Esophagus squamous epithelium (tissue), 5 donors: Measurements from ENCODE around the gene DLGAP4. TPM values are rescaled to one million over a fixed set of nuclear protein-coding genes. Genes with fewer than 3 reads are reported as not detected.

Experiments
- DNase-seq: peaks from one replicate; lab custom pipeline; 2025; lab: John Stamatoyannopoulos, UW
- H3K27ac ChIP-seq, 4 donors: fragments of 200-600 bp; sonication (generic); one replicate each; pipeline ENCODE4 v1.5.1; 2016 to 2019; ENCODE audit warnings: mild to moderate bottlenecking in 1 of 4
- H3K27me3 ChIP-seq, 4 donors: fragments of 200-600 bp; sonication (generic); 1 replicate in 3 of 4; 2 replicates in 1 of 4; pipeline versions ENCODE4 v1.5.1 to v1.6.0; 2017 to 2021; ENCODE audit warnings: antibody characterized with exemption in 1 of 4
- H3K36me3 ChIP-seq, 3 donors: fragments of 200-600 bp; sonication (generic); one replicate each; pipeline ENCODE4 v1.5.1; 2016 to 2019
- H3K4me1 ChIP-seq, 3 donors: fragments of 200-600 bp; sonication (generic); one replicate each; pipeline ENCODE4 v1.5.1; 2017 to 2019
- H3K4me3 ChIP-seq, 4 donors: fragments of 200-600 bp; sonication (generic); 1 replicate in 3 of 4; 2 replicates in 1 of 4; pipeline ENCODE4 v1.5.1; 2016 to 2019; ENCODE audit warnings: mild to moderate bottlenecking in 2 of 4, moderate library complexity in 1 of 4
- H3K9me3 ChIP-seq, 3 donors: fragments of 200-600 bp; sonication (generic); one replicate each; pipeline ENCODE4 v1.5.1; 2016 to 2019
- CTCF ChIP-seq, 6 experiments: fragments of 450-650 bp in 4 of 6; fragments of 200-600 bp in 2 of 6; sonication (generic) in 2 of 6; IDR thresholded peaks; one replicate each; pipeline ENCODE4 v1.5.1; 2016 to 2019; ENCODE audit warnings: antibody characterized with exemption in 6 of 6, mild to moderate bottlenecking in 4 of 6, moderate library complexity in 4 of 6
- POLR2A ChIP-seq, 4 donors: fragments of 450-650 bp; IDR thresholded peaks; one replicate each; pipeline ENCODE4 v1.6.1; 2017; ENCODE audit warnings: antibody characterized with exemption in 4 of 4, mild to moderate bottlenecking in 4 of 4, moderate library complexity in 3 of 4
- WGBS, 2 donors: methylation state at CpG; one replicate each; pipeline ENCODE4 v1.1.5; 2018; 5-methylcytosine and 5-hydroxymethylcytosine counted together
- intact Hi-C: fragments of 100-400 bp; cut with DNase I; formaldehyde crosslinking; loops from one replicate; pipeline ENCODE4 v1.15.0; 2022
- total RNA-seq, 4 donors: library from RNA; depleted of rRNA; stranded (reverse); fragments of >200 nt; gene quantifications; one replicate each; pipeline ENCODE4 v1.1.0, GENCODE V29; 2016
- donor health status: DM: yes; HTN: yes; CAD: no.

Gene DLGAP4
- total RNA-seq, 4 donors from 2014 or later: 9.4 to 40.4 (median 16.4) TPM

GRCh38 chr20:36440370-36441026, 134.4 kb downstream of the DLGAP4 start:
- Histone ChIP-seq H3K27ac (no peak overlapping the region), H3K4me3 (no peak overlapping the region), H3K4me1 (peaks cover 0 to 11% (median 4%) of the 10 kb centered on the region in 3 donors), H3K27me3 (peaks cover 0 to 15% (median 0%) of the 10 kb centered on the region in 4 donors), H3K9me3 (no peaks in the 10 kb centered on the region), H3K36me3 (no peaks in the 10 kb centered on the region)
- no peak for TF ChIP-seq POLR2A (IDR thresholded peaks at IDR 0.05)
- no peak for TF ChIP-seq CTCF (IDR thresholded peaks at IDR 0.05)
- no peak for DNase-seq
- intact Hi-C loops: no loop called here
- WGBS, 2 donors: 90 to 93% methylated on average over 2 to 5 of the region's 11 CpGs

DNA sequence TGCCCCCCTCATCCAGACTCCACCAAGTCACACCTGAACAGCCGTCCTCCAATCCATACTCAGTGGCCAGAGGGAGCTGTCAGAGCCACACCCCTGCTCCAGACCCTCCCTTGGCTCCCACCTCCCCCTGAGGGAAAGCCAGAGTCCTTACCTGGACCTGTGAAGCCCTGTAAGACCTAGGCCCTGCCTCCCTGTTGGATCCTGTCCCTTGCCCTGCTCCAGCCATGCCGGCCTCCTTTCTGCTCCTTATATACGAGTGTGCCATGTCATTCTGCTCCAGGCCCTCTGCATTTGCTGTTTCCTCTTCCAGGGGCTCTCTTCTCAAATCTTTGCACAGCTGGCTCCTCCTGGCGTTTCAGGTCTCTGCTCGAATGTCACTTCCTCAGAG, 134.9 kb downstream of the DLGAP4 start:
- Histone ChIP-seq H3K27me3 (peaks cover 0 to 12% (median 0%) of the 10 kb centered on the region in 4 donors), H3K4me1 (peaks cover 0 to 8% (median 3%) of the 10 kb centered on the region in 3 donors), H3K36me3 (no peaks in the 10 kb centered on the region), H3K9me3 (no peaks in the 10 kb centered on the region), H3K4me3 (no peak overlapping the region), H3K27ac (no peak overlapping the region)
- no peak for DNase-seq
- TF ChIP-seq CTCF (IDR thresholded peaks at IDR 0.05): no peak
- no peak for TF ChIP-seq POLR2A (IDR thresholded peaks at IDR 0.05)
- 23 to 26% methylated on average over 4 to 5 of the region's 5 CpGs for WGBS, 2 donors
- intact Hi-C loops: no loop called here

- DNase-seq: no peak
- no peak for TF ChIP-seq POLR2A (IDR thresholded peaks at IDR 0.05)
- no peak for TF ChIP-seq CTCF (IDR thresholded peaks at IDR 0.05)
- Histone ChIP-seq H3K27ac (no peak overlapping the region), H3K36me3 (no peaks in the 10 kb centered on the region), H3K9me3 (no peaks in the 10 kb centered on the region), H3K27me3 (peaks cover 0 to 9% (median 0%) of the 10 kb centered on the region in 4 donors), H3K4me3 (no peak overlapping the region), H3K4me1 (peaks cover 0 to 6% (median 0%) of the 10 kb centered on the region in 3 donors)
- intact Hi-C loops: no loop called here
- 69 to 81% methylated on average over 7 of the region's 7 CpGs for WGBS, 2 donors
These were observed 135.3 kb downstream of the DLGAP4 start for GRCh38 chr20:36441416-36441815.

DNA sequence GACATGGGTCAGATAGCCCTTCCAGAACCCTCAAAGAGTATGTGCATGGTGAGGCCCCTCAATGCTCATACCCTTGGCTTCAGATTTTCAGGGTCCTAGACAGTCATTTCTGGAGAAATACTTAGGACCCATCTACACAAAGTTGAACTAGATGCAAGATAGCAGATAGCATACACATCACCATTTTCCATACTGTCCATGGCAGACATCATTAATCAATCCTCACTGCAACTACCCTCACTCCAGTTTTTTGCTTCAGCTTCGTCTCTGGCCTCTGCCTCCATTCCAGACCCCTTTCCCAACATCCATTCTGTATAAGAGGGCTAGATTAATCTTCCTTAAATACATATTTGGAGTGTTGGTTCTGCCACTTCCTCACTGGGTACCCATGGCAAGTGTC, 139.7 kb downstream of the DLGAP4 start:
- intact Hi-C loops: no loop called here
- Histone ChIP-seq H3K9me3 (no peaks in the 10 kb centered on the region), H3K4me1 (peaks cover 0 to 23% (median 5%) of the 10 kb centered on the region in 3 donors), H3K27ac (no peak overlapping the region), H3K27me3 (no peaks in the 10 kb centered on the region), H3K4me3 (no peak overlapping the region), H3K36me3 (no peaks in the 10 kb centered on the region)
- TF ChIP-seq POLR2A (IDR thresholded peaks at IDR 0.05) (no peak), CTCF (IDR thresholded peaks at IDR 0.05) (no peak)
- DNase-seq: no peak
- 94% methylated on average over 1 of the region's 1 CpG for WGBS, 2 donors

DNA sequence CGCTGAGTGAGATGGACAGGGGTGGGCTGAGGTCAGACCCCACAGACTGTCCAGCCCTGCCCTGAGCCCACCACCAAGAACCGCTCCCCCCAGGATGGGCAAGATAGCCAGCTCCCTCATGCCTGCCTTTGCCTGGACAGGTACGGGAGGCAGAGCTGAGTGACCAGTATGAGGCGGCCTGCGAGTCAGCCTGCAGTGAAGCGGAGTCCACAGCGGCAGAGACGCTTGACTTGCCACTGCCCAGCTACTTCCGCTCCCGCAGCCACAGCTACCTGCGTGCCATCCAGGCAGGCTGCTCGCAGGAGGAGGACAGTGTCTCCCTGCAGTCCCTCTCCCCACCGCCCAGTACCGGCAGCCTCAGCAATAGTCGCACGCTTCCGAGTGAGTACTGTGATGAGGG, 140.4 kb downstream of the DLGAP4 start:
- intact Hi-C loops: no loop called here

More for the DNA sequence above, 140.4 kb downstream of the DLGAP4 start:
- TF ChIP-seq POLR2A (IDR thresholded peaks at IDR 0.05) (no peak), CTCF (IDR thresholded peaks at IDR 0.05) (no peak)
- DNase-seq: no peak
- H3K4me3 ChIP-seq: no peak overlapping the region
- H3K36me3 ChIP-seq: no peaks in the 10 kb centered on the region
- H3K27me3 ChIP-seq: no peaks in the 10 kb centered on the region
- no peaks in the 10 kb centered on the region for H3K9me3 ChIP-seq
- no peak overlapping the region for H3K27ac ChIP-seq
- 86% methylated on average over 7 of the region's 17 CpGs; no CpG with 5 or more reads in 1 of the 2 donors for WGBS, 2 donors
- peaks cover 0 to 23% (median 5%) of the 10 kb centered on the region in 3 donors for H3K4me1 ChIP-seq
